Naive B cell (primary cell): ENCODE measurements around the gene FFAR1. TPM values are rescaled to one million over a fixed set of nuclear protein-coding genes. Genes with fewer than 3 reads are reported as not detected.
"Not testable (repeated sequence)": the region's sequence is repeated elsewhere in the genome, so short reads cannot be mapped to it uniquely, and the experiment has no call there.

Source experiments
- ATAC-seq, 2 donors: fragments of 150-1000 bp; cut with Tn5 transposase; 2 replicates each; pipeline ENCODE4 v1.10.0; 2021; ENCODE audit warnings: low read depth in 2 of 2, mild to moderate bottlenecking in 2 of 2, moderate library complexity in 2 of 2
- DNase-seq: peaks from one replicate; pipeline ENCODE4 v3.0.0; 2022
- H3K27ac Mint-ChIP-seq, 6 donors: one replicate each; pipeline ENCODE4 v1.8.0; 2020 to 2022; ENCODE audit warnings: mild to moderate bottlenecking in 6 of 6, mixed read lengths in 6 of 6, moderate library complexity in 5 of 6, inconsistent platforms in 2 of 6
- H3K27me3 Mint-ChIP-seq, 3 donors: one replicate each; pipeline ENCODE4 v1.8.0; 2021 to 2022; ENCODE audit warnings: mixed read lengths in 3 of 3, mild to moderate bottlenecking in 1 of 3
- H3K36me3 Mint-ChIP-seq, 2 donors: one replicate each; pipeline ENCODE4 v1.8.0; 2020 to 2022; ENCODE audit warnings: mixed read lengths in 2 of 2, inconsistent platforms in 1 of 2, mild to moderate bottlenecking in 1 of 2
- H3K4me1 Mint-ChIP-seq, 3 donors: one replicate each; pipeline ENCODE4 v1.8.0; 2020 to 2022; ENCODE audit warnings: mixed read lengths in 3 of 3, inconsistent platforms in 1 of 3, mild to moderate bottlenecking in 1 of 3, moderate library complexity in 1 of 3
- H3K4me3 Mint-ChIP-seq, 8 donors: one replicate each; pipeline ENCODE4 v1.8.0; 2020 to 2022; ENCODE audit warnings: mild to moderate bottlenecking in 8 of 8, mixed read lengths in 8 of 8, moderate library complexity in 8 of 8, inconsistent platforms in 2 of 8
- H3K9me3 Mint-ChIP-seq, 7 donors: one replicate each; pipeline ENCODE4 v1.8.0; 2020 to 2022; ENCODE audit warnings: mixed read lengths in 7 of 7, mild to moderate bottlenecking in 5 of 7, inconsistent platforms in 2 of 7, moderate library complexity in 1 of 7
- polyA plus RNA-seq, 6 donors: library from polyadenylated mRNA; unstranded; fragments of 300-500 nt; fragmentation: Illumina TruSeq; gene quantifications; one replicate each; pipeline ENCODE4 v1.2.3, GENCODE V29; 2021; ENCODE audit warnings: low read depth in 6 of 6

The FFAR1 gene
- polyA plus RNA-seq, 6 donors from 2014 or later: 0.14 to 1.9 (median 0.75) TPM

GRCh38 chr19:35360880-35361420, 13.2 kb downstream of the FFAR1 start:
- Mint-ChIP-seq H3K9me3 (no peaks in the 10 kb centered on the region), H3K36me3 (no peaks in the 10 kb centered on the region), H3K27ac (no peak overlapping the region), H3K4me3 (no peak overlapping the region), H3K27me3 (peaks cover 9 to 47% (median 41%) of the 10 kb centered on the region in 3 donors), H3K4me1 (peaks cover 2 to 10% (median 8%) of the 10 kb centered on the region in 3 donors)
- ATAC-seq (no peak), DNase-seq (no peak)

- Mint-ChIP-seq H3K4me1 (peaks cover 0 to 10% (median 5%) of the 10 kb centered on the region in 3 donors), H3K36me3 (no peaks in the 10 kb centered on the region), H3K4me3 (no peak overlapping the region), H3K27ac (no peak overlapping the region), H3K27me3 (peaks cover 11 to 50% (median 49%) of the 10 kb centered on the region in 3 donors), H3K9me3 (no peaks in the 10 kb centered on the region)
- no peak for ATAC-seq
- no peak for DNase-seq
Measured at GRCh38 chr19:35362261-35363000, 14.7 kb downstream of the FFAR1 start.

- Mint-ChIP-seq H3K9me3 (no peaks in the 10 kb centered on the region), H3K27me3 (peaks cover 7 to 48% (median 43%) of the 10 kb centered on the region in 3 donors), H3K36me3 (no peaks in the 10 kb centered on the region), H3K4me3 (no peak overlapping the region), H3K27ac (no peak overlapping the region), H3K4me1 (peaks cover 0 to 7% (median 3%) of the 10 kb centered on the region in 3 donors)
- ATAC-seq (no peak), DNase-seq (no peak)
Measured at GRCh38 chr19:35363001-35363590, 15.4 kb downstream of the FFAR1 start.

- ATAC-seq (no peak), DNase-seq (no peak)
- Mint-ChIP-seq H3K4me3 (no peak overlapping the region), H3K27ac (no peak overlapping the region), H3K36me3 (no peaks in the 10 kb centered on the region), H3K9me3 (peaks cover 0 to 4% (median 0%) of the 10 kb centered on the region in 7 donors), H3K27me3 (peaks cover 5 to 49% (median 39%) of the 10 kb centered on the region in 3 donors), H3K4me1 (peaks cover 0 to 4% (median 0%) of the 10 kb centered on the region in 3 donors)
Measured at GRCh38 chr19:35363711-35364425, 16.2 kb downstream of the FFAR1 start.

- Mint-ChIP-seq H3K27me3 (peaks cover 5 to 49% (median 39%) of the 10 kb centered on the region in 3 donors), H3K4me3 (no peak overlapping the region), H3K36me3 (no peaks in the 10 kb centered on the region), H3K9me3 (peaks cover 0 to 7% (median 4%) of the 10 kb centered on the region in 7 donors), H3K4me1 (peaks cover 2 to 6% (median 4%) of the 10 kb centered on the region in 3 donors), H3K27ac (no peak overlapping the region)
- DNase-seq: no peak
- no peak for ATAC-seq
Measured at GRCh38 chr19:35365303-35365702, 17.6 kb downstream of the FFAR1 start.

GRCh38 chr19:35368378-35368777, 20.7 kb downstream of the FFAR1 start:
- H3K9me3 Mint-ChIP-seq: peaks cover 0 to 7% (median 4%) of the 10 kb centered on the region in 7 donors
- ATAC-seq: no peak

GRCh38 chr19:35369522-35369921, 21.8 kb downstream of the FFAR1 start:
- peaks cover 0 to 7% (median 4%) of the 10 kb centered on the region in 7 donors for H3K9me3 Mint-ChIP-seq
- H3K36me3 Mint-ChIP-seq: no peaks in the 10 kb centered on the region
- H3K27me3 Mint-ChIP-seq: peaks cover 8 to 22% (median 16%) of the 10 kb centered on the region in 3 donors
- H3K27ac Mint-ChIP-seq: no peak overlapping the region
- peaks cover 2 to 10% (median 8%) of the 10 kb centered on the region in 3 donors for H3K4me1 Mint-ChIP-seq
- H3K4me3 Mint-ChIP-seq: no peak overlapping the region
- no peak for ATAC-seq
- DNase-seq: no peak

More at GRCh38 chr19:35368378-35368777, 20.7 kb downstream of the FFAR1 start:
- no peak overlapping the region for H3K27ac Mint-ChIP-seq
- DNase-seq: no peak
- H3K36me3 Mint-ChIP-seq: no peaks in the 10 kb centered on the region
- H3K27me3 Mint-ChIP-seq: peaks cover 8 to 30% (median 23%) of the 10 kb centered on the region in 3 donors
- H3K4me1 Mint-ChIP-seq: peaks cover 2 to 6% (median 4%) of the 10 kb centered on the region in 3 donors
- H3K4me3 Mint-ChIP-seq: no peak overlapping the region

- no peak within 1 kb of the TSS for H3K4me3 Mint-ChIP-seq
- no peaks in the 10 kb centered on the region for H3K36me3 Mint-ChIP-seq
- peaks cover 8 to 28% (median 18%) of the 10 kb centered on the region in 3 donors for H3K27me3 Mint-ChIP-seq
- peaks cover 0 to 7% (median 4%) of the 10 kb centered on the region in 7 donors for H3K9me3 Mint-ChIP-seq
- ATAC-seq (no peak), DNase-seq (no peak)
- no peak within 1 kb of the TSS for H3K27ac Mint-ChIP-seq
- H3K4me1 Mint-ChIP-seq: peaks cover 12 to 18% (median 12%) of the 10 kb centered on the region in 3 donors
Measured at GRCh38 chr19:35370722-35371121, 23.0 kb downstream of the FFAR1 start, which contains the start of gene GPR42. GPR42 (plus strand) TSS chr19:35371068; CDS start chr19:35371360, 292 bp downstream.

GRCh38 chr19:35373492-35373891, 25.8 kb downstream of the FFAR1 start:
- H3K27me3 Mint-ChIP-seq: peaks cover 3 to 16% (median 10%) of the 10 kb centered on the region in 3 donors
- peaks cover 0 to 12% (median 7%) of the 10 kb centered on the region in 7 donors for H3K9me3 Mint-ChIP-seq
- H3K36me3 Mint-ChIP-seq: peaks cover 5% of the 10 kb centered on the region in 2 donors
- H3K4me3 Mint-ChIP-seq: peak overlapping the region in 1 of 8 donors; percentile 31
- ATAC-seq (no peak), DNase-seq (no peak)
- H3K4me1 Mint-ChIP-seq: peaks cover 29 to 40% (median 31%) of the 10 kb centered on the region in 3 donors
- peak overlapping the region in 1 of 6 donors; percentile 37 for H3K27ac Mint-ChIP-seq

- not testable (repeated sequence) for H3K36me3 Mint-ChIP-seq, H3K4me3 Mint-ChIP-seq, ATAC-seq, DNase-seq
- Mint-ChIP-seq H3K9me3 (peaks cover 0 to 12% (median 5%) of the 10 kb centered on the region in 7 donors), H3K4me1 (peaks cover 29 to 40% (median 31%) of the 10 kb centered on the region in 3 donors), H3K27ac (peak overlapping the region in 1 of 6 donors; percentile 92), H3K27me3 (peaks cover 3 to 15% (median 10%) of the 10 kb centered on the region in 3 donors)
Measured at GRCh38 chr19:35374031-35374430, 26.3 kb downstream of the FFAR1 start.

GRCh38 chr19:35375505-35376307, 28.0 kb downstream of the FFAR1 start:
- ATAC-seq (no peak), DNase-seq (no peak)
- H3K9me3 Mint-ChIP-seq: peaks cover 0 to 6% (median 2%) of the 10 kb centered on the region in 7 donors
- peaks cover 29 to 35% (median 29%) of the 10 kb centered on the region in 3 donors for H3K4me1 Mint-ChIP-seq
- H3K27me3 Mint-ChIP-seq: peaks cover 0 to 12% (median 10%) of the 10 kb centered on the region in 3 donors
- peak overlapping the region in 3 of 6 donors; percentile 4 to 66 (median 42) for H3K27ac Mint-ChIP-seq
- peaks cover 5% of the 10 kb centered on the region in 2 donors for H3K36me3 Mint-ChIP-seq
- peak overlapping the region in 2 of 8 donors; percentile 41 to 47 for H3K4me3 Mint-ChIP-seq

- no peak for DNase-seq
Measured at GRCh38 chr19:35377656-35378055, 30.0 kb downstream of the FFAR1 start.

More at GRCh38 chr19:35377656-35378055, 30.0 kb downstream of the FFAR1 start:
- peaks cover 5% of the 10 kb centered on the region in 2 donors for H3K36me3 Mint-ChIP-seq
- peaks cover 6 to 27% (median 23%) of the 10 kb centered on the region in 3 donors for H3K27me3 Mint-ChIP-seq
- peaks cover 0 to 6% (median 2%) of the 10 kb centered on the region in 7 donors for H3K9me3 Mint-ChIP-seq
- H3K4me3 Mint-ChIP-seq: peak overlapping the region in 3 of 8 donors; percentile 29 to 76 (median 67)
- ATAC-seq: no peak
- peaks cover 29 to 35% (median 29%) of the 10 kb centered on the region in 3 donors for H3K4me1 Mint-ChIP-seq
- peak overlapping the region in 1 of 6 donors; percentile 44 for H3K27ac Mint-ChIP-seq
